HG03175 (cell line): ENCODE measurements around the gene PXK.
A peak's percentile ranks its signal among the peaks of the same experiment; 100 is the strongest.
"Not testable (repeated sequence)": the region's sequence is repeated elsewhere in the genome, so short reads cannot be mapped to it uniquely, and the experiment has no call there.

Source experiments
- ATAC-seq: cut with Tn5 transposase; IDR thresholded peaks from one replicate; pipeline ENCODE4 v1.9.1; 2021; ENCODE audit warnings: mild to moderate bottlenecking, moderate library complexity; ENCODE audit not compliant: unreplicated experiment

The PXK gene

DNA sequence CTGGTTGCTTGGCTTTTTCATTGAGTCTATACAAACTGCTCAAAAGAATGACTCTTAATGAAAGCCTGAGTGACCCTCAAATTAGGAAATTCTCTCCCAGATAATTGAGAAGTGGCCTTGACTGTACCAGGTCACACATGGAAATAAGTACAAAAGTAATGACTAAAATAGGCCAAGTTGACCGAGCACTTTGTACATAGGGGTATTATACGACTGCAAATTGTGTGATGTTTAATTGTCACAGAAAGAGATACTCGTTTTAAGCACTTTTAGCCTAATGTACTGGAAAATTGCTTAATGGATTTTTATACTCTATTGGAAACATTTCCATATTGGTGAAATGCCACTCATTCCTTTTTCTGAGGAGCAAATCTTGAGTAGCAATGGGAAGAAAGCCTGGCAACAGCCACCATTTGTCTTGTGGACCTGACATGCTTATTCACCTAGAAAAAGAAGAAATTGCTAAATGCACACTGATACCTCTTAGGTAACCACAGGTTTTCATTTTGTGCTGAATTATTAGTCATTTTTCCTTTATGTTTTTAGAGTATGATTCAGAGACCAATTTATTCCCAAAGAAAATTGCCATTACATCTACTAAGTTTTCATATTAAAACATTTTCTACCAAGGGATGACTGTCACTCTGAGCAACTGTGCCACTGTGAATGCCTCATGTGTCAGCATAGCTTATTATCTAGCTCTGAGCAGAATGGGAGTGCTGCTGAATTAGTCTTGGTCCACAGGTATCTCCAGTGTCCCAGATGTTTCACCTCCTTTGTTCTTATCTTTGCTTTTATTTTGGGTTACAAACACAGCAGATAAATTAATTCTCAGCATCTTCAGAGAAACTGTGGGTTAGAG, 8.9 kb upstream of the PXK start:
- no peak for ATAC-seq

- ATAC-seq: no peak
Measured at GRCh38 chr3:58324391-58325390, 8.0 kb upstream of the PXK start.

- no peak for ATAC-seq
Measured at GRCh38 chr3:58325525-58325992, 7.1 kb upstream of the PXK start.

GRCh38 chr3:58326267-58326900, 6.3 kb upstream of the PXK start:
- ATAC-seq: no peak

- no peak for ATAC-seq
Measured at GRCh38 chr3:58329150-58329921, 3.4 kb upstream of the PXK start.

GRCh38 chr3:58329922-58330413, 2.7 kb upstream of the PXK start:
- no peak for ATAC-seq

- ATAC-seq: no peak
Measured at GRCh38 chr3:58331593-58332152, 1.0 kb upstream of the PXK start.

GRCh38 chr3:58333206-58334012, 717 bp downstream of the PXK start:
- peak; percentile 31 for ATAC-seq

DNA sequence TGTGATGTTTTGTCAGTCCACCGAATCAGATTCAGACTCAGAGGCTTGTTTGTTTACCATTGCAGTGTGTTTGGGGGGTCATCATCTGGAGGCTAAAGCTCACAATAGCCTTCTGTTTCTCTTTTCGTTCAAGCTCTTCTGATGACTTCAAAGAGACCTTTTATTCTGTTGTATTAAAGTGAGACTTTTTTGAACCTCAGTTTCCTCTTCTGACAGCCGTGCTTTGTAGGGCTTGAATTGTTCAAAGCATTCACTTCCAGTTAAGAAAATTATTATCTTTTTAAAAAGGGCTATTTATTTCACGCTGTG, 1.3 kb downstream of the PXK start:
- ATAC-seq: no peak

GRCh38 chr3:58334506-58334884, 1.8 kb downstream of the PXK start:
- no peak for ATAC-seq

DNA sequence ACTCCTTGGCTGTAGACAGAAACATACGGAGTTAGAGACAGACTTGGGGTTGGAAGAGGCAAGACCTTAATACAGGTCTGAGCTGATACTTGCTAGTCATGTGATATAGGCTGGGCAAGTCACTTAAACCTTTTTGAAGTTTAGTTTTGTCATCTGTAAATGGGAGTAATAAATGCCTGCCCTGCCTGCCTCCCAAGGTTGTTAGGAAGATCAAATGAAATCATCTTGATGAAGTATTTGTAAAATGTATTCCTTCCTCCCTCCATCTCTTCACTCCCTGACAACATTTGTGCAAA, 2.9 kb downstream of the PXK start:
- ATAC-seq: no peak

DNA sequence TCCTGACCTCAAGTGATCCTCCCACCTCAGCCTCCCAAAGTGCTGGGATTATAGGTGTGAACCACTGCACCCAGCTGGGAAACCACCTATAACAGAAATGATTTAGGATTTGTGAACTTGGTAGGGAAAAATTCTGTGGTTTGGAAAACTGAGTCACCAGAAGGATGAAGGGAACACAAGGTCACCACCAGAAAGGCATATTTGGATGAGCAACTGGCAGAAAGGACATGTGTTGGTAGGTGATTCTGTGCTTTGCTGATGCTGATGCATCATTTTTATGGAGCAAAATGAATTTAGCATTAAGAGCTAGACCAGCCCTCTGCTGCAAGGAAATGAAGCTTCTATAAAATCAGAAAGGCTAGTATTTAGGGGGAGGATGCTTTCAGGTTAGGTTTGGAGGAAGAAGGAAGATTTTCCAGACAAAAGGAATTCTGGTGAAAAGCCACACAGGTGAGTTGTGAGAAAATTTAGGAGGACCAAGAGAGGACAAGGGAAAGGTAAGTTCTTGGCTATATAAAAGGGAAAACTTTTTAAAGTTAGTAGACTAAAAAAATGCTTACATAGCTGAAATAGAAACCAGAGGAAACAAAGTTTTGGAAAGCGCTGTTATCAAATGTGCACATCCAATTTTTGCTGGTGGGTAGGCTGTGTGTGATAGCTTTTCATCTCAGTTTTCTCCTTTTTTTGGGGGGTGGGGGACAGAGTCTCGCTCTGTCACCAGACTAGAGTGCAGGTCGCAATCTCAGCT, 3.6 kb downstream of the PXK start:
- ATAC-seq: no peak

DNA sequence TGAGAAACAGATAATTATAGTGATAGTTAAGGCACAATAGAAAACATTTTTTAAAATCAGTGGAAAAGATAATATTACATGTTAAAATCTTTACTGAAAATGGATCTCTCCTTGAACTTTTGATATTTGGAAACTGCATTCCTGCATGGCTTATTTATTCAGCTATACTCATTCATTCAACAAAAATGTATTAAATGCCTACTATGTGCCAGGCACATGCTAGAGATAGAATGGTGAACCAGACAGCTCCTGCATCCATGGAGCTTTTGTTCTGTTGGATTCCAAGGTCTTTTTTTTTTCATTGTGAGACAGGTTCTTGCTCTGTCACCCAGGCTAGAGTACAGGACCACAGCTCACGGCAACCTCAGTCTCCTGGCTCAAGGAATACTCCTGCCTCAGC, 4.5 kb downstream of the PXK start:
- ATAC-seq: no peak

GRCh38 chr3:58339146-58339545, 6.5 kb downstream of the PXK start:
- not testable (repeated sequence) for ATAC-seq

DNA sequence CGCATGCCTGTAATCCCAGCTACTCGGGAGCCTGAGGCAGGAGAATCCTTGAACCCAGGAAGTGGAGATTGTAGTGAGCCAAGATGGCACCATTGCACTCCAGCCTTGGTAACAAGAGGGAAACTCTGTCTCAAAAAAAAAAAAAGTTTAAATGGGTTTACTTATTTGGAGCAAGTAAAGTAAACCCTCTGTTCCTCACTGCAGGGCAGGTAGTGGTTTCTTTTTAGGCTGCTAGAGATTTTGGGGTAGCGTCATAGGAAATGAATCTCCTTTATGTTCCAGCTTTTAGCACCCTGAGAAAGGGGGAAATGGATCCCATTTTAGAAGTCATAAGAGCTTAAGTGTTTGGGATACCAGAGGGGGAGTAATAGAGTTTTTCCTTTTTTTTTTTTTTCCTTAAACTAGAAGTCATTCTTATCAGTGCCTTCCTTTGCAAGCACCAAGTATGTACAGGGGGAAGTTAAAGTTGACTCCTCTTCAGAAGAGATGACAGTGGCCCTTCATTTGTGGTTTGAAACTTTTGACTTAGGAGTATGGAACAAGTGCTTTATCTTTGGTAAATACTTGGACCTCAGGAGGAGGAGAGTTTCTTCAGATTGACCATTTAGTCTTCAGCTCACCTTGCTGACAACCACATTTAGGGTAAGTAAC, 8.0 kb downstream of the PXK start:
- ATAC-seq: no peak

GRCh38 chr3:58341376-58341775, 8.7 kb downstream of the PXK start:
- no peak for ATAC-seq

GRCh38 chr3:58342676-58343075, 10.0 kb downstream of the PXK start:
- ATAC-seq: no peak

DNA sequence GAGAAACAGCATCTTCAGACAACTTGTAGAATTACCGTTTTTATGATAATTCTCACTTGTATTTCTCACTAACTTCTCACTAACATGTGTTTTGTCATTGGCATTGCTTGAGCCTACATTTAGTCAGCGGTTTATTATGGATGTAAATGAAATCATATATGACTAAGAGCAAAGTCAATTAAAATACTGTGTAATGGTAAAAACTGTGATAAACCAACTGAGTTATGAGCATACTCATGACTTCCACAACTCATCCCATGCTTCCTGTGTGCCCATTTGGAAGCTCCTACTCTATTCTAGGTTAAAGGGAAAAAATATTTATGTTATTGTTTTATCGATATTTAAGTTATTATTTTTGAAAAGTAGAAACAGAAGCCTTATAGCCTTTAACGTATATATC, 12.8 kb downstream of the PXK start:
- ATAC-seq: no peak
